Fibroblast of gingiva (primary cell): ENCODE measurements around the gene NUP214.
"Not testable (repeated sequence)": the region's sequence is repeated elsewhere in the genome, so short reads cannot be mapped to it uniquely, and the experiment has no call there.

Experiments used
- DNase-seq: peaks from one replicate; pipeline ENCODE4 v3.0.0-alpha.2; 2011; ENCODE audit warnings: low read depth

Gene NUP214

DNA sequence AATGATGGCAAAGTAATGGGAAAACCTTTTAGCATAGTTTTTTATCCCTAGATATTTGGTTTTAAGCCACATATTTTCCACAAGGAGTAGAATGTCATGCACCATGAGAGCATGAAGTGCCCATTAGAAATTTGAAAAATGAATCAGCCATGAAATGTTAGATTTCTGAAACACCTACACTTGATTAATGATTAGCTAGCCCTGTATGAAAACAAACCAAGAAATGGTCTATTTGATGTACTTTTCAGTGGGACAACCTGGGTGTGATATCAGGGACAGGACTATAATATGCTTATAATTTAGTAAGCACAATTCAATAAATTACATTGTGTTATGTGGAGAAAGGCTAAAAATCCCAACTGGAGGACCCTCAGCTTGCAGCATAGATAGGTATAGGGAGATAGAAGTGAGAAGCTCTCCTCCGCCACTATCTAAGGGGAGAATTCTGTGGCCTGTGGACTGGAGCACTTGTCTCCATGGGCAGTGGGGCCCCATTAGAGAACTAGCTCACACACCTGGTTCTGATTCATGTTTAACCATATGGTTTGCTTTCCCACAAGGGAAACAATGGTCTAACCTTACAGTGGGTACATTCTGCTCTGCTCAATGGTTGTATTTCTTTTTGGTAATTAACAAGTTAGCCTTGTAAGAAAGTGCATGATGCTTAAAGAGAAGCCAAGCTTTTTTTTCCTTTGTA is 35.2 kb downstream of the NUP214 start:
- no peak for DNase-seq

DNA sequence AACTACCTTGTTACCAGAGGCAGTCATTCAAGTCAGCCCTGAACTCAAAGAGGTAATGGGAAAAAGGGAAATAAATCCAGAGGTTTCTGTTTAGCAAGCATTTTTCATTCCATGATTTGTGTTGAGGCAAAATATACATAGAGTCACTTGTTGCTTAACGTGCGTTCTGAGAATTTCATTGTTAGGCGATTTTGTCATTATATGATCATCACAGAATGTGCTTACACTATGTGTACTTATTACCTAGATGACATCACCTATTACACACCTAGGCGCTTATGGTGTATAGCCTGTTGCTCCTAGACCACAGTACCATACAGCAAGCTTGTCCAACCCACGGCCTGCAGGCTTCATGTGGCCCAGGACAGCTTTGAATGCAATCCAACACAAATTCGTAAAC is 36.2 kb downstream of the NUP214 start:
- DNase-seq, result no peak

DNA sequence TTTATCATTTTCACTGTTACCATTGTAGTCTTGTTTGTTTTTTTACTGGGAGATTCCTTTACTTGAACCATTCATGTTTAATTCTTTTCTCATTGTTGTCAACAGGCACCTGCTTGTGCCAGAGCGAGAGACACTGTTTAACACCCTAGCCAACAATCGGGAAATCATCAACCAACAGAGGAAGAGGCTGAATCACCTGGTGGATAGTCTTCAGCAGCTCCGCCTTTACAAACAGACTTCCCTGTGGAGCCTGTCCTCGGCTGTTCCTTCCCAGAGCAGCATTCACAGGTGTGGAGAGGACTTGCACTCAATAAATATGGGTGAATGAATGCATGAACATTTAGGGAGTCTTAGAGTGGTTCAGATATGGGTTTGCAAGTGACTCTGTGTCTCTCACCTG is 37.5 kb downstream of the NUP214 start:
- DNase-seq, result no peak

GRCh38 chr9:131165523-131165922 is 40.1 kb downstream of the NUP214 start:
- DNase-seq, result no peak

- DNase-seq, result peak; percentile 3
Observed at GRCh38 chr9:131167146-131167692, 41.8 kb downstream of the NUP214 start.

DNA sequence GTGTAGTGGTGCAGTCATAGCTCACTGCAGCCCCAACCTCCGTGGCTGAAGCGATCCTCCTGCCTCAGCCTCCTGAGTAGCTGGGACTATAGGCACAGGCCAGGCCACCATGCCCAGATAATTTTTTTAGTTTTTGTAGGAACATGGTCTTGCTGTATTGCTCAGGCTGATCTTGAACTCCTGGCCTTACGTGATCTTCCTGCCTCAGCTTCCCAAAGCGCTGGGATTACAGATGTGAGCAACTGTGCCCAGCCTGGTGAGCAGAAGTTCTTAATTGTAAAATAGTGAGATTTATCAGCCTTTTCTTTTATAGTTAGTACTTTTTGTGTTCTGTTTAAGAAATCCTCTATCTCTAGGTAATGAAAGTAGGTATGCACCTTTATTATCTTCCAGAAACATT is 42.5 kb downstream of the NUP214 start:
- no peak for DNase-seq

- no peak for DNase-seq
Observed at GRCh38 chr9:131169563-131170240, 44.3 kb downstream of the NUP214 start.

GRCh38 chr9:131173995-131174394 is 48.6 kb downstream of the NUP214 start:
- no peak for DNase-seq

DNA sequence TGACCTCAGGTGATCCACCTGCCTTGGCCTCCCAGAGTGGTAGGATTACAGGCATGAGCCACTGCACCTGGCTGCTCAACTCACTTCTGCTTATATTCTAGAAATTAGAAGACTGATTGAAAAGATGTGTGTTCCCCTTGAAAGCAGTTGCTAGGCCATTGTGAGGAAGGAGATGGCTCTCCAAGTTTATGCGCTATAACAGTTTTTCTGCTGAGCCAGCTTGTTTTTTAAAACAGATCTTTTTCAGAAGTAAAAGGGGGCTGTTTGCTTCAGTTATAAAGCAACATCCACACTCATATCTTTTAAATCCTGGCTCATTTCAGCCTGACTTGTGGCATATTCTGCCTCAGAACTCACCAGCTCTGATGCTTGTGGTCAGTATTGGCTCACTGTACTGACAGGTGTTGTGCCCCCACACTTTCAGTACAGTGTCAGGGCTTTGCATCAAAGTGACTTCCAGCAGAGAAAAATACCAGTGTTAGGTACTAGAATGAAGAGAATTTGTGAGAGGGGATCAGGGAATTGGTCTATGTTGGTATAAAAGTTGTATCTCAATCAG is 49.4 kb downstream of the NUP214 start:
- DNase-seq, result no peak

DNA sequence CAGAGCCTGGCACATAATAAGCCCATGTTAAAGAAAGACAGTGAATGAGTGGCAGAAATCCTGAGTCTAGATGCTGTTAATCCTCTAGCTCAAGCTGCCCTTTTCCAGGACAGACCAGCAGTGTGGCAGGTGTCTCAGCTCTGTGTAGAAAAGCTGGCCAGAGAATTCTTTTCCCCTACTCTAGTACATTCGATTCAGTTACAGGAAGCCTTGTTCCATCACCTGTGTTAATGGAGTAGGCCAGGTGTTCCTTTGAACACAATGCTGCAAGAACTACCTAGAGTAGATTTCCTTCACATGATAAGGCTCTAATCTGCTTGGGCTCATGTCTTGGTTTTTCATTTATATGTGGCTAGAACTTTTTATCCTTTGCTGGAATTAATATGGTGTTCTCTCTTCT is 52.5 kb downstream of the NUP214 start:
- DNase-seq, result no peak

DNA sequence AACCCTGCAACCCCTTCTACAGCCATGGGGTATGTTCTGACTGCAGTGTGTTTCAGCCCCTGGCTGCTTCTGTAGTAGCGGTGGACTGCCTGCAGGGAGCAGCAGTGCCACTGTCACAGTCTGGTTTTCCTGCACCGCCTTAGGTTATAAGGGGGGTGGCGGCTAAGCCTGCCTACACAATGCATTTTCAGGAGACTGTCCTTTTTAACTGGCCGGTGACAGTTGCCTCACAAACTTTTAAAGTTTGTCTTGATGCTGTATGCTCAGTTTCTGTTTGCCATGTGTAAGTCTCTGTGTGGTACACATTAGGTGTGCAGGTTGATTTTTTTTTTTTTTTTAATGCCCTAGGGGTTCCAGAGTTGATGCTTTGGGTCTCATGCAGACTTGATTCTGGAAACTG is 53.0 kb downstream of the NUP214 start:
- DNase-seq, result peak; percentile 48

GRCh38 chr9:131178926-131179325 is 53.5 kb downstream of the NUP214 start:
- no peak for DNase-seq

- DNase-seq, result peak; percentile 76
Observed at GRCh38 chr9:131179561-131180219, 54.3 kb downstream of the NUP214 start.

DNA sequence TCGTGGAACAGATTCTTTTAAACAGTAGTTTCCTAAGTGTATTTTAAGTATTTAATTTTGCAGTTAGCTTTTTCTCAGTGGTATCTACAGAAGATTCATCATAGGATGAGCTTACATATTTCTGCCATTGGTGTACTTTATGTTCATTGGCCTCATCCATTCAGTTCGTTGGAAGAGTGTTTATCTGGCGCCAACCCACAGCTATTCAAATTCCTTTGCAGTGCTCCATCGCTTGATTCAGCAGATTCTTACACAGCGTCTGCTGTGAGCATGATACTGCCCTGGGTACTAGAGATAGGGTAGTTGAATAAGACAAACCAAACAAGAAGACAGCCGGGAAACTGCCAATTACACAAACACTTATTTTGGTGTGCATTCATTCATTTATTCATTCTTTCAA is 55.1 kb downstream of the NUP214 start:
- peak; percentile 82 for DNase-seq

- DNase-seq, result no peak
Observed at GRCh38 chr9:131181091-131181681, 55.8 kb downstream of the NUP214 start.

- no peak for DNase-seq
Observed at GRCh38 chr9:131185924-131186323, 60.5 kb downstream of the NUP214 start.

- no peak for DNase-seq
Observed at GRCh38 chr9:131186622-131187021, 61.2 kb downstream of the NUP214 start.

- DNase-seq, result no peak
Observed at GRCh38 chr9:131187957-131188356, 62.6 kb downstream of the NUP214 start.

DNA sequence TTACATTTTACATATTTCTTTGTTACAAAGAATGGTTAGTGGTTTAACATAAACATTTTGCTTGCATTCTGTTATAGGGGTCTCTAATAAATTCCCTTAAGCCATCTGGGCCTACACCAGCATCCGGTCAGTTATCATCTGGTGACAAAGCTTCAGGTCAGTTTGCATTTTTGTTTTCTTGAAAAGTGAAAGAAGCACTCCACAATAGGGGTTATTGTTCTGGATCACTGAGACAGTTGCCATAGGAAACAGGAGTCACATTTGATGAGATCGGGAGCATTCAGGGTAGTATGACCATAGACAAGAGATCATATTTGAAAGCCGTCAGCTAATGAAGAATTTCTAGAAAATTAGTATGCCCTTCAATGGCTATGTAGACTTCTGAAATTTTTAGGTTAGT is 63.6 kb downstream of the NUP214 start:
- DNase-seq, result no peak

DNA sequence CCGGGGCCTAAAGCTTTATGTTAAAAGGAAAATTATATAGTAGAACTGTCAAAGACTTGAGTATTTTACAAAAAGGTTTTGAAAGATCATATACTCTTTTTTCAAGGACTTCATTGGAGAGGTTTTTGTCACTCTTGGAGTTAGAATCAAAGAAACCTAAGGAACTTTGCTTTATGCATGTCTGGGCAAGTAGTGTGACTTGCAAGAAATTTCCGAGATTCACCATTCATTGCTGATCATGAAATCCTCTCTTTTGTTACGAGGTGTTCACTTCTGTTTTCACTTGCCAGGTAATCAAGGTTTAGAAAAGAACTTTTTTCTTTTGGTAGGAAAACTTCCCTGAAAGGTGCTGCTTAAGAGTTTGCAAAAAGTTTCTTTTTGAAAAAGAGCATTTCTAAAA is 64.8 kb downstream of the NUP214 start:
- no peak for DNase-seq

- DNase-seq, result not testable (repeated sequence)
Observed at GRCh38 chr9:131191032-131191431, 65.6 kb downstream of the NUP214 start.

DNA sequence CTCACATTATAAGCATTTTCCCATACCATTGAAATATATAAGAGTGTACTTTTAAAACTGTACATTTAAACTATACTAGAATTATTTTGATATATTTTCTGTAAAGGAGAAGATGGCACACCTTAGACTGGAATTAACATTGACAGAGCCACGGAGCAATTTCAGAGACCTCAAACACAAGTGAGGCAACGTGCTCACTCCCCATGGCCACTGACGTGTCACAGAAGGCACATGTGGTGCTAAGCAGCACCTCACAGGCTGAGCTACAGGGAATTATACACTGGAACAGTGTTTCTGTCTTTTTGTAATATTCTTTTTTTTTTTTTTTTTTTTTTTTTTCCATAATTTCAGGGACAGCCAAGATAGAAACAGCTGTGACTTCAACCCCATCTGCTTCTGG is 66.5 kb downstream of the NUP214 start:
- DNase-seq, result no peak
